Esophagus squamous epithelium (tissue), 5 donors: ENCODE measurements around the gene ITIH1. TPM values are rescaled to one million over a fixed set of nuclear protein-coding genes. Genes with fewer than 3 reads are reported as not detected.

Experiments
- DNase-seq: peaks from one replicate; lab custom pipeline; 2025; lab: John Stamatoyannopoulos, UW
- H3K27ac ChIP-seq, 4 donors: fragments of 200-600 bp; sonication (generic); one replicate each; pipeline ENCODE4 v1.5.1; 2016 to 2019; ENCODE audit warnings: mild to moderate bottlenecking in 1 of 4
- H3K27me3 ChIP-seq, 4 donors: fragments of 200-600 bp; sonication (generic); 1 replicate in 3 of 4; 2 replicates in 1 of 4; pipeline versions ENCODE4 v1.5.1 to v1.6.0; 2017 to 2021; ENCODE audit warnings: antibody characterized with exemption in 1 of 4
- H3K36me3 ChIP-seq, 3 donors: fragments of 200-600 bp; sonication (generic); one replicate each; pipeline ENCODE4 v1.5.1; 2016 to 2019
- H3K4me1 ChIP-seq, 3 donors: fragments of 200-600 bp; sonication (generic); one replicate each; pipeline ENCODE4 v1.5.1; 2017 to 2019
- H3K4me3 ChIP-seq, 4 donors: fragments of 200-600 bp; sonication (generic); 1 replicate in 3 of 4; 2 replicates in 1 of 4; pipeline ENCODE4 v1.5.1; 2016 to 2019; ENCODE audit warnings: mild to moderate bottlenecking in 2 of 4, moderate library complexity in 1 of 4
- H3K9me3 ChIP-seq, 3 donors: fragments of 200-600 bp; sonication (generic); one replicate each; pipeline ENCODE4 v1.5.1; 2016 to 2019
- POLR2A ChIP-seq, 4 donors: fragments of 450-650 bp; IDR thresholded peaks; one replicate each; pipeline ENCODE4 v1.6.1; 2017; ENCODE audit warnings: antibody characterized with exemption in 4 of 4, mild to moderate bottlenecking in 4 of 4, moderate library complexity in 3 of 4
- WGBS, 2 donors: methylation state at CpG; one replicate each; pipeline ENCODE4 v1.1.5; 2018; 5-methylcytosine and 5-hydroxymethylcytosine counted together
- intact Hi-C: fragments of 100-400 bp; cut with DNase I; formaldehyde crosslinking; loops from one replicate; pipeline ENCODE4 v1.15.0; 2022
- total RNA-seq, 4 donors: library from RNA; depleted of rRNA; stranded (reverse); fragments of >200 nt; gene quantifications; one replicate each; pipeline ENCODE4 v1.1.0, GENCODE V29; 2016
- TF ChIP-seq, protein P1 (sequence below), 6 experiments: fragments of 450-650 bp in 4 of 6; fragments of 200-600 bp in 2 of 6; sonication (generic) in 2 of 6; IDR thresholded peaks; one replicate each; pipeline ENCODE4 v1.5.1; 2016 to 2019; ENCODE audit warnings: antibody characterized with exemption in 6 of 6, mild to moderate bottlenecking in 4 of 6, moderate library complexity in 4 of 6
- donor health status: DM: yes; HTN: yes; CAD: no.

ITIH1 gene
- total RNA-seq, 4 donors from 2014 or later: not detected

DNA sequence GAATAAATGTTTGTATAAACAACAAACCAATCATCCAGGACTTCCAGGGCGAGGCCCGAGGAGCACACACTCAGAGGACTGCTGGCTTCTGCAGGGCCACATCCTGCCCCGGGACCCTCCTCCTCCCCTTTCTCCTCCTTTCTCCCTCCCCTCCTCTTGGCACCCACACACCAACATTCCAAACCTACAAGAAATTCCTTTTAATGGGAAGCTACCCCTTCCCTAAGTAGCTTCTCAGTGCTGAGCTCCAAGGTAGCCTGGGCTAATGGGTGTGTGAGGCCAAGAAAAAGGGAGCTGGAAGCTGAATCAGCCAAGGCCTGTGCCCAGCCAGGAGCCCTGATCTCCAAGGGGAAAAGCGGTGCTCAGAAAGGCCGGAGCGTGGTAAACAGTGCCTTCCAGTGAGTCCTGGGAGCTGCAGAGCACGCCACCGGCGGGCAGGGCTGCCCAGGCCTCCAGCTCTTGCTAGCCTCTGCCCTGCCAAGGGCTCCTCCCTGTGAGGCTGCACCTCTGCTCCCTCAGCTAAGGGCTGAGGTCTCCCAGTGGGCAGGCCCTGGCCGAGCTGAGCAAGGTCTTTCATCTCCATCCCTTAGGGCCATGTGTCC, 21.1 kb downstream of the ITIH1 start:
- TF ChIP-seq, protein P1, sequence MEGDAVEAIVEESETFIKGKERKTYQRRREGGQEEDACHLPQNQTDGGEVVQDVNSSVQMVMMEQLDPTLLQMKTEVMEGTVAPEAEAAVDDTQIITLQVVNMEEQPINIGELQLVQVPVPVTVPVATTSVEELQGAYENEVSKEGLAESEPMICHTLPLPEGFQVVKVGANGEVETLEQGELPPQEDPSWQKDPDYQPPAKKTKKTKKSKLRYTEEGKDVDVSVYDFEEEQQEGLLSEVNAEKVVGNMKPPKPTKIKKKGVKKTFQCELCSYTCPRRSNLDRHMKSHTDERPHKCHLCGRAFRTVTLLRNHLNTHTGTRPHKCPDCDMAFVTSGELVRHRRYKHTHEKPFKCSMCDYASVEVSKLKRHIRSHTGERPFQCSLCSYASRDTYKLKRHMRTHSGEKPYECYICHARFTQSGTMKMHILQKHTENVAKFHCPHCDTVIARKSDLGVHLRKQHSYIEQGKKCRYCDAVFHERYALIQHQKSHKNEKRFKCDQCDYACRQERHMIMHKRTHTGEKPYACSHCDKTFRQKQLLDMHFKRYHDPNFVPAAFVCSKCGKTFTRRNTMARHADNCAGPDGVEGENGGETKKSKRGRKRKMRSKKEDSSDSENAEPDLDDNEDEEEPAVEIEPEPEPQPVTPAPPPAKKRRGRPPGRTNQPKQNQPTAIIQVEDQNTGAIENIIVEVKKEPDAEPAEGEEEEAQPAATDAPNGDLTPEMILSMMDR (IDR thresholded peaks at IDR 0.05): no peak
- no peak for TF ChIP-seq POLR2A (IDR thresholded peaks at IDR 0.05)
- no peak overlapping the region for H3K27ac ChIP-seq
- no peak overlapping the region for H3K4me3 ChIP-seq
- no peaks in the 10 kb centered on the region for H3K27me3 ChIP-seq
- DNase-seq: no peak
- 67% methylated on average over 4 of the region's 10 CpGs; no CpG with 5 or more reads in 1 of the 2 donors for WGBS, 2 donors
- H3K36me3 ChIP-seq: no peaks in the 10 kb centered on the region
- intact Hi-C loops: no loop called here
- no peaks in the 10 kb centered on the region for H3K9me3 ChIP-seq
- H3K4me1 ChIP-seq: peaks cover 0 to 4% (median 0%) of the 10 kb centered on the region in 3 donors

DNA sequence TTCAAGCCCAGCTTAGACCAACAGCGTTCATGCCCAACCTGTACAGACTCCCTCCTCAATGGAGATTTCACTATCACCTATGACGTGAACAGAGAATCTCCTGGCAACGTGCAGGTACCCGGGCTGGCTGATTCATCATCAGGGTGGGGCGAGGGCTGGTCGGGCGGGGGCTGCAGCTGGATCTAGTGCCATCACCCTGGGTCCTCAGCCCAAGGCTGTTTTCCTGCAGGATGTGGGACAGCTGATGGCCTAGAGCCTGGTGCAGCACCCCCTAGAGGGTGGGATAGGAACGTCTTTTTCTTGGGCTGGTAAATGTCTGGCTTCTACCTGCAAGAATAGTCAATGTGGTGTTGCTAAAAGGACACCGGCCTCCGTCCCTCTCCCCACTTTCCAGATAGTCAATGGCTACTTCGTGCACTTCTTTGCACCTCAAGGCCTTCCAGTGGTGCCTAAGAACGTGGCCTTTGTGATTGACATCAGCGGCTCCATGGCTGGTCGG, 21.6 kb downstream of the ITIH1 start:
- H3K27me3 ChIP-seq: no peaks in the 10 kb centered on the region
- WGBS, 2 donors: 42 to 58% methylated on average over 5 to 10 of the region's 14 CpGs
- intact Hi-C loops: no loop called here
- TF ChIP-seq POLR2A (IDR thresholded peaks at IDR 0.05): no peak
- TF ChIP-seq, protein P1 (IDR thresholded peaks at IDR 0.05): peak in 4 of 6 experiments; percentile 9 to 49 (median 28)
- H3K36me3 ChIP-seq: no peaks in the 10 kb centered on the region
- peaks cover 0 to under 1% (median 0%) of the 10 kb centered on the region in 3 donors for H3K4me1 ChIP-seq
- H3K4me3 ChIP-seq: no peak overlapping the region
- DNase-seq: no peak
- no peak overlapping the region for H3K27ac ChIP-seq
- no peaks in the 10 kb centered on the region for H3K9me3 ChIP-seq

GRCh38 chr3:52800079-52800478, 22.7 kb downstream of the ITIH1 start:
- Histone ChIP-seq H3K9me3 (no peaks in the 10 kb centered on the region), H3K4me3 (no peak overlapping the region), H3K36me3 (no peaks in the 10 kb centered on the region), H3K27ac (no peak overlapping the region), H3K4me1 (no peaks in the 10 kb centered on the region), H3K27me3 (no peaks in the 10 kb centered on the region)
- TF ChIP-seq, protein P1 (IDR thresholded peaks at IDR 0.05): no peak
- TF ChIP-seq POLR2A (IDR thresholded peaks at IDR 0.05): no peak
- 76 to 77% methylated on average over 7 of the region's 7 CpGs for WGBS, 2 donors
- intact Hi-C loops: no loop called here
- DNase-seq: no peak

- no peak for TF ChIP-seq POLR2A (IDR thresholded peaks at IDR 0.05)
- TF ChIP-seq, protein P1 (IDR thresholded peaks at IDR 0.05): no peak
- H3K36me3 ChIP-seq: no peaks in the 10 kb centered on the region
- H3K4me1 ChIP-seq: no peaks in the 10 kb centered on the region
- no peak for DNase-seq
- no peak overlapping the region for H3K27ac ChIP-seq
- no peaks in the 10 kb centered on the region for H3K9me3 ChIP-seq
- intact Hi-C loops: no loop called here
- no peak overlapping the region for H3K4me3 ChIP-seq
- peaks cover 0 to 5% (median 0%) of the 10 kb centered on the region in 4 donors for H3K27me3 ChIP-seq
- 76% methylated on average over 2 of the region's 5 CpGs for WGBS, 2 donors
These were observed 24.4 kb downstream of the ITIH1 start for GRCh38 chr3:52801839-52802238.

- no peaks in the 10 kb centered on the region for H3K4me1 ChIP-seq
- no peak overlapping the region for H3K27ac ChIP-seq
- H3K4me3 ChIP-seq: no peak overlapping the region
- 76 to 78% methylated on average over 7 to 11 of the region's 19 CpGs for WGBS, 2 donors
- intact Hi-C loops: no loop called here
- TF ChIP-seq POLR2A (IDR thresholded peaks at IDR 0.05): no peak
- TF ChIP-seq, protein P1 (IDR thresholded peaks at IDR 0.05): no peak
- no peaks in the 10 kb centered on the region for H3K9me3 ChIP-seq
- H3K36me3 ChIP-seq: no peaks in the 10 kb centered on the region
- no peak for DNase-seq
- H3K27me3 ChIP-seq: peaks cover 0 to 5% (median 0%) of the 10 kb centered on the region in 4 donors
These were observed 28.1 kb downstream of the ITIH1 start for GRCh38 chr3:52805270-52806039.
